Measurements from ENCODE around the gene LNX1.

Gene LNX1

DNA sequence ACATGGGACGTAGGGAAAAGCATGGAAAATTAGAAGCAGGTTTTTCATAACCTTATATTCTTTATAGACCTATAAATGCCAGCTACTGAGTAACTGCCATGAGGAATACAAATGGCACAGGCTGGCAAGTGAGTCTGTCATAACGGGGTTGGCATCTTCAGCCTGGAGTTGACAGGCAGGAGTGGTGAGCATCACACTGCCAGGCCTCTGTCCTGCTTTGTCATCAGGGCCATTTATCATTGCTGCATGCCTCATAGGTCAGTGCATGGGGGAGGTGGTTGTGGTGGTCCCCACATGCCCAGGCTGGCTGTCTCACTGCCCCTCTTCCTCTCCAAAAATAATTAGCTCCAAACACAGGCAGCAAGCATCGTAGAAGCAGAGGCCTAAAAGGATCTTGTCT is 72.5 kb downstream of the LNX1 start:
- TF ChIP-seq, protein P1, sequence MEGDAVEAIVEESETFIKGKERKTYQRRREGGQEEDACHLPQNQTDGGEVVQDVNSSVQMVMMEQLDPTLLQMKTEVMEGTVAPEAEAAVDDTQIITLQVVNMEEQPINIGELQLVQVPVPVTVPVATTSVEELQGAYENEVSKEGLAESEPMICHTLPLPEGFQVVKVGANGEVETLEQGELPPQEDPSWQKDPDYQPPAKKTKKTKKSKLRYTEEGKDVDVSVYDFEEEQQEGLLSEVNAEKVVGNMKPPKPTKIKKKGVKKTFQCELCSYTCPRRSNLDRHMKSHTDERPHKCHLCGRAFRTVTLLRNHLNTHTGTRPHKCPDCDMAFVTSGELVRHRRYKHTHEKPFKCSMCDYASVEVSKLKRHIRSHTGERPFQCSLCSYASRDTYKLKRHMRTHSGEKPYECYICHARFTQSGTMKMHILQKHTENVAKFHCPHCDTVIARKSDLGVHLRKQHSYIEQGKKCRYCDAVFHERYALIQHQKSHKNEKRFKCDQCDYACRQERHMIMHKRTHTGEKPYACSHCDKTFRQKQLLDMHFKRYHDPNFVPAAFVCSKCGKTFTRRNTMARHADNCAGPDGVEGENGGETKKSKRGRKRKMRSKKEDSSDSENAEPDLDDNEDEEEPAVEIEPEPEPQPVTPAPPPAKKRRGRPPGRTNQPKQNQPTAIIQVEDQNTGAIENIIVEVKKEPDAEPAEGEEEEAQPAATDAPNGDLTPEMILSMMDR (conservative IDR thresholded peaks at IDR 0.05; ENCODE audit: low read depth, low read length) = no peak
- DNase-seq (ENCODE audit: low read depth) = no peak
- H3K4me3 ChIP-seq (ENCODE audit: low read length) = no peak overlapping the region

DNA sequence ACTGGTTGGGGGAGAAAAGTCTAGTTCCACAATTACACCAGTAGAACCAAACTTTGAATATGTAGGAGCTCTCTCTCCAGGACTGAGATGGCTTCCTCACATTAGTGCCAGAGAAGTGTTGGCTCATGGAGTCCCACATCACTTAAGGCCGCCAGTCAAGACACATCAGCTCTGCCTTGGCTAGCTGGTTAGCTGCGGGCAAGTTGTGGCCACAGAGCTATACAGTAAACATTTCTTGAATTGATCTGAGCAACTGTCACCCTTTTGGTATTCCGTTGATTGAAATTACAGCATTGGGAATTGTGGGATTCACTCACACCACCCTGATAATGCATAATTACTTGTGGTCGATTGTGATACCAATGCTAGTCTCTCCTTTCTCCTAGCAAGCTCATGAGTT is 76.2 kb downstream of the LNX1 start:
- no peak for DNase-seq (ENCODE audit: low read depth)
- no peak overlapping the region for H3K4me3 ChIP-seq (ENCODE audit: low read length)
- TF ChIP-seq, protein P1 (conservative IDR thresholded peaks at IDR 0.05; ENCODE audit: low read depth, low read length) = no peak

DNA sequence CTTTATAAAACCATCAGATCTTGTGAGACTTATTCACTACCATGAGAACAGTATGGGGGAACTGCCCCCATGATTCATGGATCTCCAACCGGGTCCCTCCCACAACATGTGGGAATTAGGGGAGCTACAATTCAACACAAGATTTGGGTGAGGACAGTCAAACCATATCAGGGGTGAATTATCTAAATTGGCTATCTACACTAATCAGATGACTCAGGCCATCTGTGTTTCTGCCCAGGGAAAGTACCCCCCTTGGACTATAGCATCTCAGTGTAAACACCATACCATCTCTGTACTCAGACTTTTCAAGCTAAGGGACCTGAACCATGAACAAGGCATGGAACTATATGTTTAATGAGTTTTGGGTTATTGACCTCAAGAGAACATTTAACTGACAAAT is 76.8 kb downstream of the LNX1 start:
- DNase-seq (ENCODE audit: low read depth) = no peak
- no peak overlapping the region for H3K4me3 ChIP-seq (ENCODE audit: low read length)
- TF ChIP-seq, protein P1 (conservative IDR thresholded peaks at IDR 0.05; ENCODE audit: low read depth, low read length) = no peak

DNA sequence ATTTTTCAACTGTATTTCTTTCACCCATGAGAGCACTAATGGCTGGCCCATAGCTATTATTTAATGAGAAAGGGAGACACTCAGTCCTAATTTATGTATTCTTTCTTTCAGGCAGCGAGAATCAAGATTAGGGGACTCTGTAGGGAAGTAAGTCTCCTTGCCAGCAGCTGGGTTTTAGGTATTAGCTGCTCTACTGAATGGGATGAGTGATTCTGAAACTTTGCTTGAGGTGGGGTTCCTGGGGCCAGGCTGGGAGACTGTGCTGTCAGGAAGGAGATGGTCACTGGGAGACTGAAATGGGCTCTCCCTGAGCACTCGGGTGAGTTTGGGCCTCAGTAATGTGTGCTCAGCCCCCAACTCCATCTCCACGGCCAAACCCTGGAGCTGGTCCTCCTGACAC is 78.7 kb downstream of the LNX1 start:
- TF ChIP-seq, protein P1 (conservative IDR thresholded peaks at IDR 0.05; ENCODE audit: low read depth, low read length) = no peak
- H3K4me3 ChIP-seq (ENCODE audit: low read length) = no peak overlapping the region
- no peak for DNase-seq (ENCODE audit: low read depth)

DNA sequence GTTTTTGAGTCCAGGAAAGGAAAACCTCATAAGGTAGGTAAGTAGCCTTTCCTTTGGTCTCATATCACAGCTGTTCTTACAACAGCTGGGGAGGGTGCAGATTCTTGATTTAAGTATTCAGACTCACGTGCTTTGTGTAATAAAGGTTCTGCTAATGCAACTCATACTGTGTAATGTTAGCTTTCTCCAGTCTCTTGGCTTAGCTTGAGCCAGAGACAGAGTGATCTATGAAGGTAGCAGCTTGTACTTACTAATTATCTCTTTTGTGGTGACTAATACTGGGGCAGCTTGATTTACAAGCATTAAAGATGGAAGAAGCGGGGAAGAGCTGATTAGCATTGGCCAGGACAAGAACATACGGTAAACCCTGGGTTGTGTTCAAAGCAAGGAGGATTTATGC is 80.3 kb downstream of the LNX1 start:
- DNase-seq (ENCODE audit: low read depth) = no peak
- H3K4me3 ChIP-seq (ENCODE audit: low read length) = no peak overlapping the region
- TF ChIP-seq, protein P1 (conservative IDR thresholded peaks at IDR 0.05; ENCODE audit: low read depth, low read length) = no peak

DNA sequence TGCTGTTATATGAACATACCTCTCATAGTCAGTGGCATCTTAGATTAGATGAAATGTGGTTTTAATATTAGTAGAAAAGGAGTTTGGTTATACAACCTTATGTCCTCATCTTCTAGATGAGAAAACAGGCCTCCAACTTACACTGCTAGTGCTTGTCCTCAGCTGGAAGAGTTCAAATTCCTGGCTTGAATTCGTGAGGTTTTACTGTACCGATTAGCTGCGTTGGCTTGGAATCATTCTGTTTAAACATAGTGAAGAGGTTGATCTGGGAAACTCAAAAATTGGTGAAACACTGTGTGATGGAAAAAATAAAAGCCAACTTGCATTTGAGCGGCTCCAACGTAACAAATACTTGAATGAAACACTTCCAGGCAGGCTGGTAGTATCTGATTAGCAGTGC is 81.0 kb downstream of the LNX1 start:
- no peak overlapping the region for H3K4me3 ChIP-seq (ENCODE audit: low read length)
- DNase-seq (ENCODE audit: low read depth) = no peak
- TF ChIP-seq, protein P1 (conservative IDR thresholded peaks at IDR 0.05; ENCODE audit: low read depth, low read length) = no peak

DNA sequence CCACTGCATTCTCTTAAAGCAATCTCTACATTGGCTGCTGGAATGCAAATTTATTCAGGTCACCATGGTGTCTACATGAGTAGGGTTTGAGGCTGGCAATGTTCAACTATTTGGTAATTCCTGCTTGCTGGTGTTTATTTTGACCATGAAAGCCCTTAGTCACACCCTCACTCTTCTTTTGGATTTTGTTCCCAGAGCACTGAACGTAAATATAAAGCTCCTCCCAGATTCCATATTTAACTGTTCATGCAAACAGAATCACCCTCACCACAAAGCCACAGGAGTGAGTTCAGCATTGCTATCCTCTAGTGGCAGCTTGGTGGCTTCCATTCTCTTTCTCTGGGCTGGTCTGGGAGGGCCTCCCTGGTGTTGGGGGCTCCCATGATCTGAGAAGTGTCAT is 82.8 kb downstream of the LNX1 start:
- no peak for DNase-seq (ENCODE audit: low read depth)
- TF ChIP-seq, protein P1 (conservative IDR thresholded peaks at IDR 0.05; ENCODE audit: low read depth, low read length) = no peak
- no peak overlapping the region for H3K4me3 ChIP-seq (ENCODE audit: low read length)
